ENCODE measurements around the gene NUBP2. TPM values are rescaled to one million over a fixed set of nuclear protein-coding genes. Genes with fewer than 3 reads are reported as not detected.
A peak's percentile ranks its signal among the peaks of the same experiment; 100 is the strongest.

NUBP2 gene
- total RNA-seq, 2 experiments from 2014 or later: 63.6 to 64.2 TPM

DNA sequence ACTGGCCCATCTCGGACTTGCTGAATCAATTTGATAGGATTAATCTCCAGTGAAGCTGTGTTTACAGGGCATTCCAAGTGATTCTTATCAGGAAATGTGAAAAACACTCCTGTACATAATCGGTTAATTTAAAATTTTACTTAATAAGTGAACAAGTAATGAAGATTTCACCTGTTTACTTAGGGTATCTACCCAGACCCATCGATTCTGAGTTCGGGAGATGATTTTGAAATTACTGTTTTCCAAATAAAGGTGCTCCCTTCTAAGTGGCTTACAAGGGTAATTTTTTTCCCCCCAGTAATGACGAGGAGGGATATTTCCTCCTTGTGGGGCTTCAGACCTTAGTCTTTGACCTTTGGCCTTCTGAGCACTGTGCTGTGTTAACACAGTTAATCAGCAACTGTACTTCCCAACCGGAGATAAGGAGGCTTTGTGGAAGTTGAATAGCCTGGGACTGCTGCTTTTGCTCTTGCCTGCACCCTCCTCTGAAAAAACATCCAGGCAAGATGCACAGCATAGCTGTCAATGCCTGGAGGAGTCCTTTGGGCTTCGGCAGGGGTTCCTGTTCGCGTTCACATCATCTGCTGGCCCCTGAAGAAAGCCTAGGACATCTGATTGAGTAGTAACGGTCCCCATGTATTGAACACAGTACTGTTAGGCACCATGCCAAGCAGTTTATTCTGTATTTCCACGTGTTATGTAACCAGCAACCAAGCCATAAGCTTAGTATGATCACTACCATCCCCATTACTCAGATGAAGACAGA, 46.1 kb downstream of the NUBP2 start:
- no peak overlapping the region for H3K27ac Mint-ChIP-seq

DNA sequence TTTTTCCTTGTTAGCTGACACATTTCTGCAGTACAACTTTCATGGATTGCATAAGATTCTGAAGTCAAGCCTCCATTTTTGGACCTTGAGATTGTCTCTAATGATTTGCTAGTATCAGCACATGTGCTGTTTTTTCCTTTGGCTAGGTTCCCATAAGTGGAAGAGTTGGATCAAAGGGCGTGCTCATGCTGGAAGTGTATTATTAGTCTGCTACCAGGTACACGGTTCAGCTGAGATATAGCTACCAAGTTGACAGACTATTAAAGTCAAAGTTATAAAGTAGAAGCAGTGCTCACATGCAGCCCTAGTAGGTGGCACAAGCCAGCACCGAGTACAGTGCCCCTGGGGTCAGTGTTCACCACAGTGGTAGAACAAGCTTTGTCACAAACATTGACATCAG, 47.5 kb downstream of the NUBP2 start:
- Mint-ChIP-seq H3K4me3 (no peak overlapping the region), H3K4me1 (peaks cover 30% of the 10 kb centered on the region), H3K36me3 (peaks cover 3% of the 10 kb centered on the region), H3K27me3 (no peaks in the 10 kb centered on the region), H3K27ac (no peak overlapping the region), H3K9me3 (no peaks in the 10 kb centered on the region)
- no peak for DNase-seq

More for the DNA sequence above, 46.1 kb downstream of the NUBP2 start:
- H3K4me3 Mint-ChIP-seq: peak overlapping the region; percentile 93
- no peak for DNase-seq
- H3K4me1 Mint-ChIP-seq: peaks cover 35% of the 10 kb centered on the region
- H3K36me3 Mint-ChIP-seq: peaks cover 3% of the 10 kb centered on the region
- no peaks in the 10 kb centered on the region for H3K27me3 Mint-ChIP-seq
- no peaks in the 10 kb centered on the region for H3K9me3 Mint-ChIP-seq

DNA sequence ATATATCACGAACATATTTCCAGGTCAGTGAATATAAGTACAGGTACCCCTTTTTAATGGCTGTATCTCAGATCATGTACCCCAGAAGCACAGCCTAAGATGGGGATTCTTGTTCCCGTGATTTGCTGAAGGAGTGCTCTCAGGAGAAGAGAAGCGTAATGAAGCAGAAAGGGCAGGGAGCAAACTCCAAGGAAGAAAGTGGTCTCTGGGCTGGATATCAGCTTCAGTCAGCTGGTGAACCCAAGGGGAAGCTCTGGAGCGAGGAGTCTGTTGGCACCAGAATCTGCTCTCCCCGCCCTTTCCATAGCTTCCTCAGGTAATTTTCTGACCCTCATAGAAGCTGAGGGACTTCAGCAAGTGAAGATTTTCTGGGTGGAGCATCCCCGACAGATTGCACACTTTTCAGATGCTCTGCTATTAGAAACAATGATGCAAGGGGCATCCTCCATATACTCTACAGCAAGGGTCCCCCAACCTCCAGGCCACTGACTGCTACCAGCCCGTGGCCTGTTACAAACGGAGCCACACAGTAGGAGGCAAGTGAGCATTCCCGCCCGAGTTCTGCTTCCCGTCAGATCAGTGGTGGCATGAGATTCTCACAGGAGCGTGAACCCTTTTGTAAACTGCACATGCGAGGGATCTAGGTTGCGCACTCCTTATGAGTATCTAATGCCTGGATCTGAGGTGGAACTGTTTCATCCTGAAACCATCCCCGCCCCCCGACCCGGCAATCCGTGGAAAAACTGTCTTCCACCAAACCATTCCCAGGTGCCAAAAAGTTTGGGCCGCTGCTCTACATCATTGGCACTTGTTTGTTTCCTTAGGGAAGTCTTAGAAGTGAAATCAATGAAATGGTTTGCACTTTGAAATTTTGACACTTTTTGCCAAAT, 48.7 kb downstream of the NUBP2 start:
- Mint-ChIP-seq H3K27me3 (no peaks in the 10 kb centered on the region), H3K36me3 (peaks cover 3% of the 10 kb centered on the region), H3K9me3 (no peaks in the 10 kb centered on the region), H3K4me1 (peaks cover 26% of the 10 kb centered on the region), H3K4me3 (no peak overlapping the region), H3K27ac (no peak overlapping the region)
- no peak for DNase-seq

DNA sequence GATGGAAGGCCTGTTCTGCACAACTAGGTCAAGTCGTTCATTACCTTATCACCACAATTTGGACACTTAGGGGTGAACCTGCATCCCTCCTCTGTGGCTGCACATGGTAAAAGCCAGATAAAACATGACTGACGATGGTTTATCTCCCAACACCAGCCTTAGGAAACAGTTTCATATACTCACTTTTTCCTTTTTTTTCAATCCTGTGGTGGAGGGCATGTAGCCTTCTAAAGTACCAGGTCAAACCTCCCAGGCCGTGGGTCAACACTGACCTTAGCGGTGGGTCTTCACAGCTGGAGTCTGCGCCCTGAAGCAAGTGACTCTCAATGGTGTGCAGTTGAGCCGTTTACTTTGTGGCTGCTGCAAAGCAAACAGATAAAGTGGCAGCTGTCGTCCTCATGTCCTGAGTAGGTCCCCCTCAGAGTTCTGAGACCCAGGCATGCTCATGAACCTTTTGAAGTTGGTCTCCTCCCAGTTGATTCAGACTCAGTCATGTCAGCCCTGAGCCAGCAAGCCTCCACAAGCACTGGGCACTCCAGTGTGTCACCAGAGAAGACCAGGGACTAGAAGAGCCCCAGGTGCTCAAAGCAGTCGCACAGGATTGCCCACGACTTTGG, 50.2 kb downstream of the NUBP2 start:
- no peak for DNase-seq
- no peak overlapping the region for H3K27ac Mint-ChIP-seq
- no peaks in the 10 kb centered on the region for H3K27me3 Mint-ChIP-seq
- H3K9me3 Mint-ChIP-seq: no peaks in the 10 kb centered on the region
- H3K4me1 Mint-ChIP-seq: peaks cover 22% of the 10 kb centered on the region
- no peak overlapping the region for H3K4me3 Mint-ChIP-seq
- peaks cover 2% of the 10 kb centered on the region for H3K36me3 Mint-ChIP-seq

DNA sequence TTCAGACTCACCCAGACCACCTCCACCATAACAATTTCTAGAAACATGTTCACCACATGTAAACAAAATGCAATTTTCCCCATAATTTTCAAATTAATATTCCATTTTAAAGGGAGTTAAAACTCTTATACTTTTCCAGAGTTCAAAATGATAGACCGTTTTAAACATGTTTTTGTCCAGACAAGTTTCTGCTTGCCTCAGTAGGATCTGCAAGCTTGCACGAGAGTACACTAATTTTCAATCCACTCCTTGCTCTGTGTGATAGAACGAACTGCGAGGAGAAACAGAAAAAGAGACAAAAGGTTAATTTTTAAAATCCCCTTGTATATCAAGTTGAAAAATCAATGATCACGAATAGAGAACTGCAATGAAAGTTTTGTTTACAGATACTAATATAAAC, 51.3 kb downstream of the NUBP2 start:
- peaks cover 13% of the 10 kb centered on the region for H3K4me1 Mint-ChIP-seq
- H3K27me3 Mint-ChIP-seq: no peaks in the 10 kb centered on the region
- H3K27ac Mint-ChIP-seq: no peak overlapping the region
- no peak for DNase-seq
- H3K36me3 Mint-ChIP-seq: peaks cover 2% of the 10 kb centered on the region
- H3K4me3 Mint-ChIP-seq: no peak overlapping the region
- no peaks in the 10 kb centered on the region for H3K9me3 Mint-ChIP-seq

Other genes starting within 250 kb of the NUBP2 start
- 10 to 100 TPM; 21.2 to 23.7 TPM for gene TMEM204, start 249.3 kb upstream of the NUBP2 start, total RNA-seq
- gene IFT140, start 170.9 kb upstream of the NUBP2 start, total RNA-seq: 1 to 10 TPM; 7.1 to 9.5 TPM
- gene CRAMP1, start 170.6 kb upstream of the NUBP2 start, total RNA-seq: 10 to 100 TPM; 14.4 to 17.0 TPM
- 10 to 100 TPM; 91.4 to 96.2 TPM for gene JPT2, start 104.7 kb upstream of the NUBP2 start, total RNA-seq
- 10 to 100 TPM; 46.7 to 47.3 TPM for gene MAPK8IP3, start 76.8 kb upstream of the NUBP2 start, total RNA-seq
- 10 to 100 TPM; 24.5 to 24.9 TPM for gene NME3, start 11.4 kb upstream of the NUBP2 start, total RNA-seq
- gene EME2, start 10.2 kb upstream of the NUBP2 start, total RNA-seq: 10 to 100 TPM; 17.2 to 20.1 TPM
- gene MRPS34, start 9.8 kb upstream of the NUBP2 start, total RNA-seq: 100 to 1,000 TPM; 187 to 190 TPM
- 10 to 100 TPM; 12.3 to 12.8 TPM for gene SPSB3, start 389 bp upstream of the NUBP2 start, total RNA-seq
- gene IGFALS, start 10.7 kb downstream of the NUBP2 start, total RNA-seq: not detected
- 10 to 100 TPM; 22.6 to 23.9 TPM for gene HAGH, start 43.9 kb downstream of the NUBP2 start, total RNA-seq
- 10 to 100 TPM; 17.9 to 20.1 TPM for gene FAHD1, start 44.2 kb downstream of the NUBP2 start, total RNA-seq
- under 1 TPM in 1 of 2 experiments, not detected in 1; 0.27 TPM for gene MEIOB, start 89.2 kb downstream of the NUBP2 start, total RNA-seq
- not detected for gene HS3ST6, start 135.5 kb downstream of the NUBP2 start, total RNA-seq
- gene MSRB1, start 160.2 kb downstream of the NUBP2 start, total RNA-seq: 10 to 100 TPM; 21.3 to 22.4 TPM
- gene RPL3L, start 171.7 kb downstream of the NUBP2 start, total RNA-seq: not detected
- 100 to 1,000 TPM; 138 to 141 TPM for gene NDUFB10, start 176.6 kb downstream of the NUBP2 start, total RNA-seq
- 1,000 to 10,000 TPM; 5,183 to 5,266 TPM for gene RPS2, start 181.9 kb downstream of the NUBP2 start, total RNA-seq
- gene RNF151, start 183.9 kb downstream of the NUBP2 start, total RNA-seq: not detected
- 10 to 100 TPM; 66.3 to 72.6 TPM for gene TBL3, start 189.1 kb downstream of the NUBP2 start, total RNA-seq
- under 1 TPM in 1 of 2 experiments, not detected in 1; 0.35 TPM for gene NOXO1, start 198.5 kb downstream of the NUBP2 start, total RNA-seq
- gene GFER, start 201.2 kb downstream of the NUBP2 start, total RNA-seq: 10 to 100 TPM; 27.3 to 29.5 TPM
- gene SYNGR3, start 207.0 kb downstream of the NUBP2 start, total RNA-seq: 1 to 10 TPM; 2.0 to 3.5 TPM
- 10 to 100 TPM; 98.3 to 99.8 TPM for gene ZNF598, start 226.9 kb downstream of the NUBP2 start, total RNA-seq
- gene NPW, start 236.8 kb downstream of the NUBP2 start, total RNA-seq: 10 to 100 TPM; 29.1 to 34.2 TPM
- gene NHERF2, start 243.9 kb downstream of the NUBP2 start, total RNA-seq: 1 to 10 TPM; 2.4 to 3.7 TPM

Measured in activated naive CD8-positive, alpha-beta T cell treated with anti-CD3 and anti-CD28 coated beads for 36 hours (primary cell).